Neutrophil (primary cell): ENCODE results near the gene SERINC1.

Experiments used
- H3K27ac ChIP-seq: fragments of 200-600 bp; sonication (generic); 2 replicates; pipeline ENCODE4 v1.5.1; 2016; ENCODE audit warnings: mild to moderate bottlenecking, moderate library complexity
- H3K27me3 ChIP-seq: fragments of 200-600 bp; sonication (generic); 2 replicates; pipeline ENCODE4 v1.6.0; 2016; ENCODE audit warnings: mild to moderate bottlenecking
- H3K36me3 ChIP-seq: fragments of 200-600 bp; sonication (generic); 2 replicates; pipeline ENCODE4 v1.5.1; 2017
- H3K4me1 ChIP-seq, 2 experiments: fragments of 200-600 bp in 1 of 2; sonication (generic) in 1 of 2; 1 replicate in 1 of 2; 2 replicates in 1 of 2; pipeline versions ENCODE4 v1.5.1 to v1.6.1; 2013 to 2016; ENCODE audit warnings: low read depth in 1 of 2, low read length in 1 of 2, mild to moderate bottlenecking in 1 of 2, moderate library complexity in 1 of 2; ENCODE audit not compliant: control insufficient read depth in 1 of 2, insufficient read depth in 1 of 2
- H3K4me3 ChIP-seq, 2 experiments: fragments of 200-600 bp in 1 of 2; sonication (generic) in 1 of 2; 1 replicate in 1 of 2; 2 replicates in 1 of 2; pipeline ENCODE4 v1.5.1; 2013 to 2016; ENCODE audit warnings: low read depth in 1 of 2, low read length in 1 of 2, mild to moderate bottlenecking in 1 of 2, moderate library complexity in 1 of 2
- H3K9me3 ChIP-seq: fragments of 200-600 bp; sonication (generic); 2 replicates; pipeline ENCODE4 v1.5.1; 2016
- TF ChIP-seq, protein P1 (sequence below): fragments of 200-600 bp; sonication (generic); IDR thresholded peaks from 2 replicates; pipeline ENCODE4 v1.5.1; 2016; ENCODE audit warnings: antibody characterized with exemption

The SERINC1 gene

DNA sequence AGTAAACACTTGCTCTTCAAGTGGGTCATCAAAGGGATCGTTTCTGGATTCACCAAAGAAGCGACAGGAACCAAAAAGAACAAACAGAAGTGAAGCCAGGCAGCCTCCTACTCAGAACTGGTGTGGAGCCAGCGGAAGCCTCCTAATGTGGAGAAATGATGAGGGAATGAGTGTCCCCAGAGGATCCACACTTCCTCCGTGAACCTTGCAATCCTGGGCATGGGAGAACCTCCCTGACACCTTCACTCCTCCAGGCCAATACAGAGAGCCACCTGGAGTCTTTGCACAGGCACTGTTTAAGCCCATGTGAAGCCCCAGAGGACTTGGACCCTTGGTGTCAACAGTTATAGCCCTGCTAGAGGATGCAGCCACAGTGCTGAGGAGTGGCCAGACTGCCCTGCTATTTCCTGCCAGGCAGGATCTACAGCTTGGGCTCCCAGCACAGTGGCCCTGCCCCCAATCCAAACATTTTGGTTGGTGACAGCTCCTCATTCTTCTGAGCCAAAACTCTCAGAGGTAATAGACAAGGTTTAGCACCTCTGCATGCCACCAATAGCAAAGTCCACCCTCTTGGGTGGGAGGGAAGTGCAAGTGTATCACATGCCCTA is 23.2 kb upstream of the SERINC1 start:
- Histone ChIP-seq H3K4me3 (no peak overlapping the region), H3K9me3 (no peaks in the 10 kb centered on the region), H3K27me3 (no peaks in the 10 kb centered on the region), H3K36me3 (no peaks in the 10 kb centered on the region), H3K4me1 (peaks cover 5 to 8% of the 10 kb centered on the region in 2 experiments), H3K27ac (no peak overlapping the region)
- TF ChIP-seq, protein P1, sequence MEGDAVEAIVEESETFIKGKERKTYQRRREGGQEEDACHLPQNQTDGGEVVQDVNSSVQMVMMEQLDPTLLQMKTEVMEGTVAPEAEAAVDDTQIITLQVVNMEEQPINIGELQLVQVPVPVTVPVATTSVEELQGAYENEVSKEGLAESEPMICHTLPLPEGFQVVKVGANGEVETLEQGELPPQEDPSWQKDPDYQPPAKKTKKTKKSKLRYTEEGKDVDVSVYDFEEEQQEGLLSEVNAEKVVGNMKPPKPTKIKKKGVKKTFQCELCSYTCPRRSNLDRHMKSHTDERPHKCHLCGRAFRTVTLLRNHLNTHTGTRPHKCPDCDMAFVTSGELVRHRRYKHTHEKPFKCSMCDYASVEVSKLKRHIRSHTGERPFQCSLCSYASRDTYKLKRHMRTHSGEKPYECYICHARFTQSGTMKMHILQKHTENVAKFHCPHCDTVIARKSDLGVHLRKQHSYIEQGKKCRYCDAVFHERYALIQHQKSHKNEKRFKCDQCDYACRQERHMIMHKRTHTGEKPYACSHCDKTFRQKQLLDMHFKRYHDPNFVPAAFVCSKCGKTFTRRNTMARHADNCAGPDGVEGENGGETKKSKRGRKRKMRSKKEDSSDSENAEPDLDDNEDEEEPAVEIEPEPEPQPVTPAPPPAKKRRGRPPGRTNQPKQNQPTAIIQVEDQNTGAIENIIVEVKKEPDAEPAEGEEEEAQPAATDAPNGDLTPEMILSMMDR = no peak

DNA sequence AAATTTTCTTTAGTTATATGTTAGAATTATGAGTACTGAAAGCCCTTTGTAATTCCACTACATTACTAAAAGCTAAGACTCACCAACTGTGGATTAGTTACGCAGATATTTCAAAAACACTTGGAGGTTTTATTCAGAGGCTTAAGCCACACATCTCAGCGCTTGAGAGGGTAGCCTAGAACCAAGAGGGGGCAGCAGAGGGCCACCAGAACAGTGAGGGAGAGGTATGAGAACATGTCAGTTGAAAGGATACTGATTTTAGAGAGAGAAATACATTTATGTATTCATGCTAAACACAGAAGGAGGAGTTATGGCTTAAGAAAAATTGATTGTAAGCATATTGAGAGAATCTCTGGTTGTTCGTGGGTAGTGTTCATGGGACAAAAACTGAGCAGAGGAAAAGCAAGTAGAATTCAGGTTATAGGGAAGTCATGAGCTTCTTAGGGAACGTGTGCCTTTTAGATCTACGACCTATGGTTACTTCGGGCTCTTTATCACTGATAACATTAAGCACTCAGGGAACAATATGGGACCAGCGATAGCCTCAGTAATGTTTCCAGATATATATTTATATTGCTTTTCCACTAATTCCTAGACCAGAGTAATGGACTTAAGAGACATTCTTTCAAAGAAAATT is 20.4 kb upstream of the SERINC1 start:
- Histone ChIP-seq H3K4me3 (no peak overlapping the region), H3K4me1 (peaks cover 5 to 8% of the 10 kb centered on the region in 2 experiments), H3K27ac (no peak overlapping the region), H3K9me3 (no peaks in the 10 kb centered on the region), H3K27me3 (no peaks in the 10 kb centered on the region), H3K36me3 (no peaks in the 10 kb centered on the region)
- TF ChIP-seq, protein P1 = peak; percentile 42

DNA sequence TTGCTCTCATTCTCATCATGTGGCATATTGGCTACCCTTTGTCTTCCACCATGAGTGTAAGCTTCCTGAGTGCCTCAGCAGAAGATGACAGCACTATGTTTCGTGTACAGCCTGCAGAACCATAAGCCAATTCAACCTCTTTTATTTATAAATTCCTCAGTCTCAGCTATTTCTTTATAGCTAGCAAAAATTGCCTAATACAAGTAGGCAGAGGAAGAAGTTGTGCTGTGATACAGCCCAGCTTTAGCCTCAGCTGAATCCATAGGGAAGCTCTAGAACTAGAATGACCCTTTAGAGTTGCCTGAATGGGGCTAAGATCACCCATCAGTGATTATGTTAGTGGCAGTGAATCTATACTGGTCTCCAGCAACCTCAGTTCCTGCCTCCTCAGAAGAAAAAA is 19.0 kb upstream of the SERINC1 start:
- H3K36me3 ChIP-seq = no peaks in the 10 kb centered on the region
- H3K4me3 ChIP-seq = no peak overlapping the region
- no peak overlapping the region for H3K27ac ChIP-seq
- no peaks in the 10 kb centered on the region for H3K9me3 ChIP-seq
- TF ChIP-seq, protein P1 = no peak
- H3K4me1 ChIP-seq = peaks cover 3 to 4% of the 10 kb centered on the region in 2 experiments
- peaks cover under 1% of the 10 kb centered on the region for H3K27me3 ChIP-seq

DNA sequence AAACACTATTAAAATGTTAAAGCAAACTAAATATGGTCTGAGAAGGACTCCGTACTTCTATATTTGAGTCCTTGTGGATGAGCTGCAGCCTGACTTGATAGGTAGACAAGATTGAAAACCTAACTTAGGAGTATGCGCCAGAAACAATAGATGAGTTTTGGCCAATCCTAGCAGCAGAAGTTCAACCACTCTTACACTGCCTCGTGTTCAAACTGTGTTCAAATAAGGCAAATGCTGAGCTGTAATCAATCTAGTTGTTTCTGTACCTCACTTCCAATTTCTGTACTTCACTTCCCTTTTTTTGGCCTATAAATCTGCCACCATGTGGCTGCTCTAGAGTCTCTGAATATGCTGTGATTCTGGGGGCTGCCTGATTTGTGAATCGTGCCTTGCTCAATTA is 13.2 kb upstream of the SERINC1 start:
- H3K27ac ChIP-seq = no peak overlapping the region
- H3K27me3 ChIP-seq = peaks cover 3% of the 10 kb centered on the region
- TF ChIP-seq, protein P1 = no peak
- no peaks in the 10 kb centered on the region for H3K4me1 ChIP-seq
- no peaks in the 10 kb centered on the region for H3K9me3 ChIP-seq
- no peaks in the 10 kb centered on the region for H3K36me3 ChIP-seq
- no peak overlapping the region for H3K4me3 ChIP-seq

DNA sequence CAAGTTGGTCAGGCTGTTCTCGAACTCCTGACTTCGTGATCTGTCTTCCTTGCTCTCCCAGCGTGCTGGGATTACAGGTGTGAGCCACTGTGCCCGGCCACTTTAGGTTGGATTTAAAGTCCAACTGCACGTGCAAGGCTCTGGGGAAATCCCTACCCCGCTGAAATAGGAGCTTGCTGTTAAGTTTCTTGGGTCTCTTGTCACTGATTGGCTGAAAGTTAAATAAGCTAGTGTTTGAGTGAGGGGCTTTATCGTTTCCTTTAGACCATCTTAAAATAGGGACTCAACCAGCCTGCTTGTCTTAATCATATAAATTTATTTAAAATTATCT is 11.1 kb upstream of the SERINC1 start:
- H3K4me1 ChIP-seq = no peaks in the 10 kb centered on the region
- TF ChIP-seq, protein P1 = no peak
- H3K36me3 ChIP-seq = no peaks in the 10 kb centered on the region
- no peak overlapping the region for H3K4me3 ChIP-seq
- H3K27me3 ChIP-seq = peaks cover 3% of the 10 kb centered on the region
- H3K27ac ChIP-seq = no peak overlapping the region
- H3K9me3 ChIP-seq = no peaks in the 10 kb centered on the region
